Eye (tissue), 1 donor: ENCODE data around the gene C9orf57.
A peak's percentile ranks its signal among the peaks of the same experiment; 100 is the strongest.
"Not testable (repeated sequence)": the region's sequence is repeated elsewhere in the genome, so short reads cannot be mapped to it uniquely, and the experiment has no call there.

ENCODE experiments used
- DNase-seq: peaks from one replicate; pipeline ENCODE4 v3.0.0-alpha.2; 2015

Gene C9orf57, protein sequence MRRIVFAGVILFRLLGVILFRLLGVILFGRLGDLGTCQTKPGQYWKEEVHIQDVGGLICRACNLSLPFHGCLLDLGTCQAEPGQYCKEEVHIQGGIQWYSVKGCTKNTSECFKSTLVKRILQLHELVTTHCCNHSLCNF

DNA sequence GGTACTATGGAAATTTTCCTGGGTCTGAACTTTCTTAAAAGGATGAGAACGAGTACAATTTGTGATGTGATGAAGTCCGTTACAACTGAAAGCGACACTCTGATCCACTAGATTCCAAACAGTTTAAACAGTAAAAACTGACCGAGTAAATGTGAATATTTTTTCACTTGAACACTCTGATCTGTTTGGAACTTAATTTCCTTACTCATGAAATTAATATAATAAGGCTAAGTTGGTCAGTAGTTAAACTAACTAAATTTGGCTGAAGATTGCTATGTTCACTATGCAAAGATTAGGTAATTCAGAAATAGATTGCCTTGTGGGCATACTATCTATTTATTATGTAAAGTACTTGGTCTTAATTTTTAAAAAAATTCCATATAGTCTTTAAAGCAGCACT, at the start of gene C9orf57:
Gene C9orf57 (minus strand): TSS at position 101 of the 400 bp plus-strand sequence. CDS start 1,282 bp downstream, outside the sequence.
- no peak for DNase-seq

DNA sequence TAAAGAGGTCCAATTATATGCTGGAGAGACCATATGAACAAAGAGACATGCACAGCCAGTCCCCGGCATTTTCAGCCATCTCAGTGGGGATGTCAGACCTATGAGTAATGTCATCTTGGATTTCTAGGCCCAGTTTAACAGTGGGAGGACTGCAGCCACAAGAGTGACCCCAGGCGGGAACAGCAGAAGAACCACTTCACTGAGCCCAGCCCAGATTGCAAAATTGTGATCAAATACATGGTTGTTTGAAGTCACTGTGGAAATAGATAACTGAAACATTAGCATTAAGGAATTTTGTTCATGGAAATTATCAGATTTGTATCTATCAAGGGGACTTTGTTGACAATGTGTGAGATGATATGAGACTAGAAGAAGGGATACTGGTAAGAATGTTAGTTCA, 42.1 kb upstream of the C9orf57 start:
- DNase-seq = no peak

DNA sequence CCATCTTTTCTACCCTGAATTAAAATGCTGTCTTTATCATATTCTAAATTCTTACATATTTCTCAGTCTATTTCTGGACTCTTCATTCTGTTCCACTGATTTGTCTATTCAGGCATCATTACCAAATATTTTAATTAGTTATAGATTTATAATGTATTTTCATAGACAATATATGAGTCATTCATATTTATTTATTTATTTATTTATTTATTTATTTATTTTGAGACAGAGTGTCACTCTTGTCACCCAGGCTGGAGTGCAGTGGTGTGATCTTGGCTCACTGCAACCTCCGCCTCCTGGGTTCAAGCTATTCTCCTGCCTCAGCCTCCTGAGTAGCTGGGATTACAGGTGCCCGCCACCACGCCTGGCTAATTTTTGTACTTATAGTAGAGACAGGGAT, 35.1 kb upstream of the C9orf57 start:
- DNase-seq = not testable (repeated sequence)

DNA sequence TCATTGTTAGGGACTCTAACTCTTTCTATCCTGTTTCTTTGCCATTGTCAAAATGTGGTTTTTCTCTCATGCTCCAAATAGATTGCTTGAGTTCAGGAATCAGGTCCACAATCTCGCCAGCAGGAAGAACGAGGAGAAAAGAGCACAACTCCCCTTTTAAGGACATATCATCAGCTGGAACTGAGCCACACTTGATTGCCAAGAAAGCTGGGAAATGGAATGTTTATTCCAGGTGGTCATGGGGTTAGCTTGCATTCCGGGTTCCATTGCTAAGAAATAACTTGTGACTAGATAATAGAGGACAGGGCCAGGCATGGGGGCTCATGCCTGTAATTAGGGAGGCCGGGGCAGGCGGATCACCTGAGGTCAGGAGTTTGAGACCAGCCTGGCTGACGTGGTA, 32.4 kb upstream of the C9orf57 start:
- no peak for DNase-seq

DNA sequence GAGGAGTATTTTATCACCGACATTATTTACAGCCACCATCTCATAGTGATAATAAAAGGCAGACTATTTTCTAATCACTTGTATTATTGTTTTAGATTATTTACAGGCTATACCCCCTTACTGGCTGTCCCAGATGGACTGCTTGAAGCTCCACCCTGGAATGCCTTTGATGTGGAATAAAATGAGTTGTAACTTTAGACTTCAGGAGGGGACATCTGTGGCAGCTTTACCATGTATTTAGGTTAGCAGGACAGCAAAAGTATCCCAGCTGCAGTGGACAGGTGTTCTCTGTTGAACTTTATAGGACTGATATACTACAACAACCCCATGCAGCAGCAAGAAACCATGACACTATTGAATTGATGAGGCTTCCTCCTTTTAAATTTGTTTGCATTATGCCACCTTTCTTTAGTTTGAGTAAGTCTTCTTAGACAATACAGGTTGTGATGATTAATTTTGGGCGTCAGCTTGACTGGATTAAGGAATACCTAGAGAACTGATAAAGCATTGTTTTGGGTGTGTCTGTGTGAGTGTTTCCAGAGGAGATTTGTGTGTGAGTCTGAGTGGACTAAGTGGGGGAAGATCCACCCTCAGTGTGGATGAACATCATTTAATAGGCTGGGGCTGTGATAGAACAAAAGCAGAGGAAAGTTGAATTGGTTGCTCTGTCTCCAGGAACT, 29.2 kb upstream of the C9orf57 start:
- DNase-seq = peak; percentile 0

DNA sequence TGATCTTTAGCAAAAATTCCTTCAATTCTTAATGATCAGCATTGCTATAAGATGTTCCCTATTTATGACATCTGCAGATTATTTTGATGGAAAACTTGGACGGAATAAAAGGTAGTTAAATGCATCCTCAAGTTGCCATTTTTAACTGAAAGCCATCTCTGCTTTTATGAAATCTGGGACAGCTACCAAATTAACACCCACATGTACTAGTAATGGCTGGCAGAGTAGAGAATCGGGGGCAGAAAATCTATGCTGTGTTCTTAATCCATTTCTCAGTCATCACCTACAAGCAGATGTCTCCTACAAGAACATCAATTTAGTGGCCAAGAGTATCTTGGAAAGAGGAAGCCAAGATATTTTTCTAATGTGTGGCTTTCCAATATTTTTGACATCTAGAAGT, 22.1 kb upstream of the C9orf57 start:
- DNase-seq = no peak

DNA sequence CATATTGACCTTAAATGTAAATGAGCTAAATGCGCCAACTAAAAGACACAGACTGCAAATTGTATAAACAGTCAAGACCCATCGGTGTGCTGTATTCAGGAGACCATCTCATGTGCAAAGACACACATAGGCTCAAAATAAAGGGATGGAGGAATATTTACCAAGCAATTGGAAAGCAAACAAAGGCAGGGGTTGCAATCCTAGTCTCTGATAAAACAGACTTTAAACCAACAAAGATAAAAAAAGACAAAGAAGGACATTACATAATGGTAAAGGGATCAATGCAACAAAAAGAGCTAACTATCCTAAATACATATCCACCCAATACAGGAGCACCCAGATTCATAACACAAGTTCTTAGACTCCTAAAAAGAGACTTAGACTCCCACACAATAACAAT, 14.3 kb upstream of the C9orf57 start:
- not testable (repeated sequence) for DNase-seq

DNA sequence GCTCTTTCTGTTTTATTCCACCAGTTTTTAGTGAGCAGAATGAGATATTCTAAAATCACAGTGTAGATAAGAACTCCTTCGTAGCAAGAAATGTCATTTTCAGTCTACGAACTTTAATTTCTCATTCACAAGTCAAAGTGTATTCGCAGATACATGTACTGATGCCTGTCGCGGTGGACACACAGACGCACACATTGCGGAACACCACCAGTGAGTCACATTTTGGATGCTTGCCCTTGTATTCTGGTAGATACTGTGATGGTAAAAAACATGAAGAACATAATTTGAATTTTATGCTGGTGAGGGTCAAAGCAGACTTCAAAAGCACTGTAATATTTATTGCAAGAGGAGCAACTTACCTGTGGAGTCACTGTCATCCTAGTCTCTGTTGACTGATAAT, 4.7 kb upstream of the C9orf57 start:
- DNase-seq = no peak

DNA sequence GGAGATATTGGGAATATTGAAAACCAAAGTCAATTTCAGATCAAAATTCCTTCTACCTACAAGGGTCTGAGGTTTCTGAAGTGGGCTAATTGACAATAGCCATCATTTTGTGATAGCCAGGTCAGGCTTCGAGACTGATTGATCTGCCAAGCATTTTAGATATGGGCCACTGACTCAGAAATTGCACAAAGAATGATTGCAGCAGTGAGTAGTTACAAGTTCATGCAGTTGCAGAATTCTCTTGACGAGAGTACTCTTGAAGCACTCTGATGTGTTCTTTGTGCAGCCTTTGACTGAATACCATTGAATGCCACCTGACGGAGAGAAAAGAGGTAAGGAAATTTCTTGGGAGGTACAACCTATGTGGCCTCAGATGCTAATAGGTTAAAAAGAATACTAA, 8.3 kb downstream of the C9orf57 start:
- DNase-seq = no peak

DNA sequence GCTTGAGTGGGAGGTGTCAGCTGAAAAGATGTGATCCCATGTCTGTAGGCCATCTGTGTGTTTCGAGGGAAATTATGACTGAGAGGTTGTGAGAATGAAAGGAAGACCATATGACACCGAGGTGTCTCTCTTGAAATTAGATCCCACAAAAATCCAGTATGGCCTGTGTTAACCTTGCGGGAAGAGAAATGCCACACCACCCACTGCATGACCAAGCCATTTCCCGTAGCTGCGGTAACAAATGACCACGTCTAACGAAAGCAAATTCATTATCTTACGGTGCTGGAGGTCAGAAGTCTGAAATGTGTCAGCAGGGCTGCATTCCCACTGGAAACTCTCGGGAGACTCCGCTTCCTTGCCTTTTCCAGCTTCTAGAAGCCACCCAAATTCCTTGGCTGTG, 11.6 kb downstream of the C9orf57 start:
- DNase-seq = no peak

DNA sequence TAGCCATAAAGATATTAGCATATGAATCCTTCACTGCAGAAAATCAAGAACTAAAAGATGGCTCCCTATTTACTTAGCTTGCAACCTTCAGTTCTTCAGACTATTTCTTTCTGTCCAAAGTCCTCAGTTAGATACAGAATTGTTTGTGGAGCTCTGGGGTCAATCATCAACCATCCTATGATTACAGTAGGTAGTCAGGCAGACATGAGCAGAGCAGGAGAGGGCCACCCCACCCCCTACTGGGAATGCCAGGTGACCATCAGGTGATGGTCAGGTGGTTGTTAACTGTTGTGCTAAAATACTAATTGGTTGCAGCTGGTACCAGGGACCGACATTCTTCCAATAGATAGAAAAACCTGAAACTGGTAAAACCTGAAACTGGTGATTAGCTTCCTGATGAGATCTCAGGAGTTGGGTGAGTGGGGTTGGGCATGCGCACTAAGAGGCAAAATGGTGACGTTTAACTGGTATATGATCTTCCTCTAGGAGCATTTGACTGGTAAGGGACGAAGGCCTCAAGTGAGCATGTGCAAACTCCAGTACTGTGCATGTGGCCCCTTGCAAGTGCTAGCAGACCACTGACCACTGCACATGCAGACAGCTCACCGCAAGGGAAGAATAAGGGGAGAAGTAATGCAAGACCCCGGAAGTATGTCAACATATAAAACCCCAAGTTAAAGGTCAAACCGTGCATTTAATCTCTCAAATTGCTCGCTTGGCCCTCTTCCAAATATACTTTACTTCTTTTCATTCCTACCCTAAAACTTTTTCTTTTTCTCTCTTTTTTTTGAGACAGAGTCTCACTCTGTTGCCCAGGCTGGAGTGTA, 13.6 kb downstream of the C9orf57 start:
- DNase-seq = no peak

DNA sequence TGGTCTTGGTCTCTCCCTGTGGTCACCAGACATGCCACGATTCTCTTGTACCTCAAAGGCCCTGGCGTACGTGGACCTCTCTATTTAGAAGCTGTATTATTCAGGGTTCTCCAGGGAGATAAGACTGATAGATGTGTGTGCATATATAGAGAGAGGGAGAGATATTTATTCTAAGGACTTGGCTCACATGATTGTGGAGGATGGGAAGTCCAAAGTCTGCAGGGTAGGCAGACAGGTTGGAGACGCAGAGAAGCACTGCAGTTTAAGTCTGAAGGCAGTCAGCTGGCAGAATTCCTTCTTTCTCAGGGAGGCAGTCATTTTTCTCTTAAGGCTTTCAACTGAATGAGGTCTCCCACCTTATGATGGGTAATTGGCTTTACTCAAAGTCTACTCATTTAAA, 16.3 kb downstream of the C9orf57 start:
- DNase-seq = no peak

DNA sequence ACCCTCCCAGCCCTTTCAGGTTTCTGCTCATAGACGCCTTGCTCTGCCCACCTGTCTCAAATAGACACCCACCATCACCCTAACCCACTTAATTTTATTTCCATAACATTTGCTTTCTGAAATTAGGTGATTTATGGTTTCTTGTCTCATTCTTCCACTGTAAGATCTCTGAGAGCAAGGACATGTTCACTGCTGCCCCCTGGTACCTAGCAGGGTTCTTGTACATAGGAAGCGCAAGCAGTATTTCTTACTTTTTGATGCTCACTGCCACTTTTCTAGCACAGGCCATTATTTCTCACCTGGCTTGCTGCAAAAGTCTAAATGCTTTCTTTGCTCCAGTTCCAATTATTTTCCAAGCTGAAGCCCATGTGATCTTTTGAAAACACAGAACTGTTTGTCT, 16.8 kb downstream of the C9orf57 start:
- DNase-seq = no peak

DNA sequence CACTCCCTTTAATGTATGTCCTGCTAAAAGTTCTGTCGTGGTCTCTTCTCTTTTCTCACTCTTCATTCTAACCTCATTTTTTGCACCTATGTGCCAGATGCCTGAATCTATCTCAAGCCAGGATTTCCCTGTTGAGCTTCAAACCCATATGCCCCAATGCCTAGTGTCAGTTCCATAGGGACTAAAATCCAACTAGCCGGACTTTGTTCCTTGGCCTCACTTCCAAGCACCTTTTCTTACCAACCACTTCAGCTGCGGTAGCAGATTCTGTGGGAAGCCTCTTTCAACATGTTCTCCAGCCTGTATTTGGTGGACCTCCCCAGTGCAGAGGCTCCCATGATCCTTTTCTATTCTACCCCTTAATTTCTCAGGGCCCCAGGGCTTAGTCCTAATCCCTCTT, 17.5 kb downstream of the C9orf57 start:
- DNase-seq = no peak

DNA sequence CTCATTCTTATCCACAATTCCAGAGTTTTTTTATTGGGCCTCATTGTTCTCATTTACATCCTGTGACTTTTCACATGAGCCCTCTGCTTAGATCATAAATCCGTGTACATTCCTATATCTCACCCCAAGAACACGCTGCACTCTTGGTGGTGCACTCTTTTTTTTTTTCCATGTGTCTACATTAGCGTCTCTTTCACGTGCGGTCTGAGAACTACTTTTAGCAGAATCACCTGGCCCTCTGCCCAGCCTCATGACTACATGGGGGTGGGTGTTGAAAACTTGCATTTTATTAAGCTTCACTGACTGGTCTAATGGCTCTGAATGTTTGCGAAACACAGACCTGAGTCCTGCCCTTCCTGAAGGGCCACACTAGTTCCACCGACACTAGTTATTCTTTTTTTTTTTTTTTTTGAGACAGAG, 18.6 kb downstream of the C9orf57 start:
- peak; percentile 35 for DNase-seq

DNA sequence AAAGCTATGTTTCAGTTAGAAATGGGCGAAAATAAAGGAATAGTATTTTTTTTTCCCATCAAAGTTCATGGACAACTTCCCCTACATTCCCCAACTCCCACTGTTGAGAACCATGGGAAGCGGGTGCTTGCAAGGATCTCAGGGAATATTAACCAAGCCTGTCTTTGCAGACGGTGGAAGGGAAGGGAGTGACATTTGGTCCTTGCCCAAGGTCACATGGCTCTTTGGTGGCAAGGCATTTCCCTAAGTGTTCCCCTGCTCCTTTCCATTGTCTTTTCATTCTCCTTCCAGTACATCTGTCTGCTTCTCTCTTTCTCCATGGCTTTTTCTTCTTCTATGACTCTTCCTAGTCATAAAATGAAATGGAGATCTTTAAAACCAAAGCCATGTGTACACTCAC, 19.0 kb downstream of the C9orf57 start:
- no peak for DNase-seq

DNA sequence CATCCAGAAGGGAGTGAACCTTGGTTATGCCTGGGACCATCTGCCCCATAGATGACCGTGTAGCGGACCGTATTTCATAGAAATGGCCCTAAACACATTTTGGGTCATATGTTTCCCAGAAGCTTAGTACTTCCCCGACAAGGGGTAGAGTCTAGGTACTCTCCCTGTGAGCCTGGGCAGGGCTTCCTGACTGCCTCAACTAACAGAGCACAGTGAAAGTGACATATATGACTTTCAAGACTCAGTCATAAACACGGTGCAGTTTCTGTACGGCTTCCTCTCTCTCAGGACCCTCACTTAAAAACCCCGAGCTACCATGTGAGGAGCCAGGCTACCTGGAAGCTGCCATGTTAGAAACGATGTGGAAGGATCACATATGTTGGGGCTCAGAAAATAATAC, 20.9 kb downstream of the C9orf57 start:
- DNase-seq = no peak

DNA sequence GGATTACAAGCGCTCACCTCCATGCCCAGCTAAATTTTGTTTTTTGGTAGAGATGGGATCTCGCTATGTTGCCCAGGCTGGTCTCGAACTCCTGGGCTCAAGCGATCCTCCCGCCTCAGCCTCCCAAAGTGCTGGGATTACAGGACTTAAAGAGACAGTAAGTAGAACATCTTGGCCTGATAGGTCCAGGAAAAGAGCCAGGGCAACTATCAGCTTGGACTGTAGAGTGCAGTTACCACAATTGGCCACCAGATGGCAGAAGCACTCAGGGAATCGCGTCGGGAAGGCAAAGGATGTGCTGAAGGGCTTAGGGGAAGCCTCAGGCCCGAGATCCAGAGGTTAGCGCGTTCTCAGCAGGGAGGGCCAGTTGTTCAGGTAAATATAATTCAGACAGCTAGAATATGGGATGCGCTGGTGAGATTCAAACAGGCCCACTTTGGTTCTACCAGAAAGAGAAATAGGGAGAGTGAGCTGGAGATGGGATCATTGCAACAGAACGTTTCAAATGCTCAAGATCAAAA, 21.5 kb downstream of the C9orf57 start:
- peak; percentile 95 for DNase-seq

DNA sequence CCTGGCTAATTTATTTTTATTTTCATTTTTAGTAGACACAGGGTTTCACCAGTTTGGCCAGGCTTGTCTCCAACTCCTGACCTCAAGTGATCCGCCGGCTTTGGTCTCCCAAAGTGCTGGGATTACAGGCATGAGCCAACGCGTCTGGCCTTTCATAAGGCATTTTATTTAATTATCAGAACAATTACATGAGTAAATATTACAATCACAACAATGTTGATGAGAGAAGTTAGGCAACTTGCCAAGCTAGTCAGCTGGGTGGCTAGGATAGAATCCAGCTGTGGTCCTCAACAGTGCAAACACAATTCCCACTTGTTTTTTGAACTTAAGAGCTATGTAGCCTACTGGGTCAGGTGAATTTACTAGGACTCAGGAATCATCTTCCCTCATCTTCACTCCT, 22.0 kb downstream of the C9orf57 start:
- DNase-seq = no peak

DNA sequence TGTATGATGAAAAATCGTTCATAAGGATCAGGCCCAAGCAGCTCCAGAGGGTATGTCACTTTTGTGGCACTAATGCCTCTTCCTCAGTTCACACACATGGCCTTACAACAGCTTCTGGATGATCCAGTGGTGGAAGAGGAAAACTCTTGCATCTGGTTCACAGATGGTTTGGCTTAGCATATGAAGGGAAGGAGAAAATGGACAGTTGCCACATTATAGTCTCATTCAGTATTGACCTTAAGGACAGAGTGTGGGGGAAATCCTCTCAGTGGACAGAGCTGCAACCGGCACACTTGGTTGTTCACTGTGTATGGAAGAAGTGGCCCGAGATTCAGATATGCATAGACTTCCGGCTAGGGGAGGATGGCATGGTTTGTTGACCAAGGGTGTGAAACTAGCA, 22.8 kb downstream of the C9orf57 start:
- DNase-seq = no peak

DNA sequence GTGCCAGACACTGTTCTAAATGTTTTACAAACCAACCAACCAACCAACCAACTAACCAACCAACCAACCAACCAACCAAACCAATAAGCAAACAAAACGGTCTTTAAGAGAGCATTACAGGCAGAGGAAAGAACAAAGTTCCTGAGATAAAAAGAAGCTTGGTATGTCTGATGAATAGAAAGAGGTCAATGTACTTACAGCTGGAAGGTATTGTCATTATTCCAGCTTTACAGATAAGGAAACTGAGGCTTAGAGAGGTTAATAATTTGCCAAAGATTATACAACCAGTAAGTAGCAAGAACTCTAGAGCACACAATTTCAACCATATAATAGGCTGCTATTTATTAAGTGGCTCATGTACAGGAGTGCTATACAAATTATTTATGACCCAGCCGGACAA, 29.6 kb downstream of the C9orf57 start:
- no peak for DNase-seq

DNA sequence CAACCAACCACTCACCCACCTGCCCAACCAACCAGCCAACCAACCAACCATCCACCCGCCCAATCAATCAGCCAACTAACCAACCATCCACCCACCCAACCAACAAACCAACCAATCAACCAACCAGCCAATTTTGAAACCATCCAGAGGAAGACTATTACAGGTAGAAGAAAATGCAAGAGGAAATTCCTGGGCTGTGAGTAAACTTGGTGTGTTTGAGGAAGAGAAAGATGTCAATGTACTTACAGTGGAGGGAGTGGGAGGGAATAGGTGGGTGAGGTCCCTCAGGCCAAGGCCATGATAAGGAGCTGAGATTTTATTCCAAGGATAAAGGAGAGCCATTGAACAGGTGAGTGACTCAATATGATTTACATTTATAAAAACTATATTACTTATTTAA, 30.4 kb downstream of the C9orf57 start:
- DNase-seq = no peak

DNA sequence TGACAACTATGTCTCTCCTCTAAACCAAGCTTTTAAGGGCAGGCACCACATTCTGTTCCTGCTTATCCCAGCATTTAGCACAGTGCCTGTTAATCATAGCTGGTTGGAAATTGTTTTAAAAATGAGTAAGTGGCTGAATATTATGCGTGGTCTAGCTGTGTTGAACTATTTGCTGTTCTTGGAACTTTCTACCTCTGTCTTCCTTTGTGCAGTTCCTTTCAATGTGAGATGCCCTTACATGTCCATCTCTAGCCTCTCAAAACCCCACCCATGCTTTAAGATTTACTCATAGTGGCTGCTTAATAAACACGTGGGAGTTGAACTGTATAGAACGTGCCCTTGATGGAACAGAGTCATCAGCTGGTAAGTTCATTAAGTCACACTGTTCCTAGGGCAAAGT, 34.5 kb downstream of the C9orf57 start:
- DNase-seq = no peak

DNA sequence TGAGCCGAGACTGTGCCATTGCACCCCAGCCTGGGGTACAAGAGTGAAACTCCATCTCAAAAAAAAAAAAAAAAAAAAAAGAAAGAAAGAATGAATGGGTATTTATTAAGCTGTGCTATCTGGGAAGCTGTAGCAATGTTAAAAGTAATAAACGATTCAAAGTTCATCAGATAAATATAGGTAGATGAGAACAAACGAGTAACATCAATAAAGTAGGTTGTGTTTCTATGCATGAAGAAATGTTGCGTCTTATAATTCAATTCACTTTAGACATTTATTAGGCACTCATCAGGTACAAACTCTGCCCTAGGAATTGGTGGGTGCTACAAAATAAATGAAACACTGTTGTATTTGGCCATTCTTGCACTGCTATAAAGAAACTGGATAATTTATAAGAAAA, 36.8 kb downstream of the C9orf57 start:
- no peak for DNase-seq
